ENCODE results near the gene SLC22A1.
"Not testable (repeated sequence)": the region's sequence is repeated elsewhere in the genome, so short reads cannot be mapped to it uniquely, and the experiment has no call there.

SLC22A1 gene

GRCh38 chr6:160088069-160088783, 33.4 kb upstream of the SLC22A1 start:
- TF ChIP-seq, protein P1, sequence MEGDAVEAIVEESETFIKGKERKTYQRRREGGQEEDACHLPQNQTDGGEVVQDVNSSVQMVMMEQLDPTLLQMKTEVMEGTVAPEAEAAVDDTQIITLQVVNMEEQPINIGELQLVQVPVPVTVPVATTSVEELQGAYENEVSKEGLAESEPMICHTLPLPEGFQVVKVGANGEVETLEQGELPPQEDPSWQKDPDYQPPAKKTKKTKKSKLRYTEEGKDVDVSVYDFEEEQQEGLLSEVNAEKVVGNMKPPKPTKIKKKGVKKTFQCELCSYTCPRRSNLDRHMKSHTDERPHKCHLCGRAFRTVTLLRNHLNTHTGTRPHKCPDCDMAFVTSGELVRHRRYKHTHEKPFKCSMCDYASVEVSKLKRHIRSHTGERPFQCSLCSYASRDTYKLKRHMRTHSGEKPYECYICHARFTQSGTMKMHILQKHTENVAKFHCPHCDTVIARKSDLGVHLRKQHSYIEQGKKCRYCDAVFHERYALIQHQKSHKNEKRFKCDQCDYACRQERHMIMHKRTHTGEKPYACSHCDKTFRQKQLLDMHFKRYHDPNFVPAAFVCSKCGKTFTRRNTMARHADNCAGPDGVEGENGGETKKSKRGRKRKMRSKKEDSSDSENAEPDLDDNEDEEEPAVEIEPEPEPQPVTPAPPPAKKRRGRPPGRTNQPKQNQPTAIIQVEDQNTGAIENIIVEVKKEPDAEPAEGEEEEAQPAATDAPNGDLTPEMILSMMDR (IDR thresholded peaks at IDR 0.05), result peak; percentile 33
- Histone ChIP-seq H3K36me3 (ENCODE audit: control insufficient read depth, insufficient read depth, low read length) (no peaks in the 10 kb centered on the region), H2AFZ (no peak overlapping the region), H3K79me2 (peaks cover 2% of the 10 kb centered on the region), H3K9me3 (ENCODE audit: control insufficient read depth, low read length) (no peaks in the 10 kb centered on the region), H3K4me1 (no peaks in the 10 kb centered on the region), H3K4me3 (ENCODE audit: low read depth, low read length) (no peak overlapping the region), H3K9ac (no peak overlapping the region), H3K27me3 (ENCODE audit: control insufficient read depth, insufficient read depth, low read length) (no peaks in the 10 kb centered on the region), H3K4me2 (ENCODE audit: low read length) (no peak overlapping the region), H3K27ac (no peak overlapping the region)

- no peaks in the 10 kb centered on the region for H3K4me1 ChIP-seq
- no peak overlapping the region for H3K4me2 ChIP-seq (ENCODE audit: low read length)
- TF ChIP-seq, protein P1 (IDR thresholded peaks at IDR 0.05), result no peak
- peaks cover 2% of the 10 kb centered on the region for H3K79me2 ChIP-seq
- no peaks in the 10 kb centered on the region for H3K36me3 ChIP-seq (ENCODE audit: control insufficient read depth, insufficient read depth, low read length)
- no peak overlapping the region for H3K9ac ChIP-seq
- H3K9me3 ChIP-seq (ENCODE audit: control insufficient read depth, low read length), result no peaks in the 10 kb centered on the region
- H3K4me3 ChIP-seq (ENCODE audit: low read depth, low read length), result no peak overlapping the region
- no peaks in the 10 kb centered on the region for H3K27me3 ChIP-seq (ENCODE audit: control insufficient read depth, insufficient read depth, low read length)
- no peak overlapping the region for H2AFZ ChIP-seq
- no peak overlapping the region for H3K27ac ChIP-seq
Observed at GRCh38 chr6:160088784-160089533, 32.7 kb upstream of the SLC22A1 start.

GRCh38 chr6:160089534-160089897, 32.1 kb upstream of the SLC22A1 start:
- TF ChIP-seq, protein P1 (IDR thresholded peaks at IDR 0.05), result no peak
- H3K27ac ChIP-seq, result no peak overlapping the region

DNA sequence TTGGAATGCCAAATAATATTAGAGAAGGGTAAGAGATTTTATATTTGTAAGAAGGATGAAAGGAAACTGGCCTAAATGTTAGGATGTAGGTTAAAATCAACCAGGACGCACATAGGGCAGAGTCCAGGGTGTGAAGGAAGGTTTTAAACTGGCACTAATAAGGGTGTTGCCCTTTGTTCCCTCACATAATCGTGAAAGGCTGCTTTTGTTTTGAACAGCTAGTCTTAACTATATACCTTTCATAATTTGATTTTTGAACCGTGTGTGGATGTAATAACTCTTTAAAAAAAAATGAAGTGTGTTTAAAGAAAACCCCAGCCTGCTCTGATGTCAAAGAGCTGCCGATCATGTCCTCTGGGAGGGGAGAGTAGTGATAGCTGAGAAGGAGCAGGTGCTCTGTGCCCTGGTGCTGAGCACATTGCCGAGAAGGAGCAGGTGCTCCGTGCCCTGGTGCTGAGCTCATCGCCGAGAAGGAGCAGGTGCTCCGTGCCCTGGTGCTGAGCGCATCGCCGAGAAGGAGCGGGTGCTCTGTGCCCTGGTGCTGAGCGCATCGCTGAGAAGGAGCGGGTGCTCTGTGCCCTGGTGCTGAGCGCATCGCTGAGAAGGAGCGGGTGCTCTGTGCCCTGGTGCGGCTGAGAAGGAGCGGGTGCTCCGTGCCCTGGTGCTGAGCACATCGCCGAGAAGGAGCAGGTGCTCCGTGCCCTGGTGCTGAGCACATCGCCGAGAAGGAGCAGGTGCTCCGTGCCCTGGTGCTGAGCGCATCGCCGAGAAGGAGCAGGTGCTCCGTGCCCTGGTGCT, 31.0 kb upstream of the SLC22A1 start:
- H3K4me1 ChIP-seq; H3K4me2 ChIP-seq (ENCODE audit: low read length); H2AFZ ChIP-seq; H3K27ac ChIP-seq; H3K9ac ChIP-seq; H3K4me3 ChIP-seq (ENCODE audit: low read depth, low read length); H3K36me3 ChIP-seq (ENCODE audit: control insufficient read depth, insufficient read depth, low read length); H3K79me2 ChIP-seq; H3K27me3 ChIP-seq (ENCODE audit: control insufficient read depth, insufficient read depth, low read length); H3K9me3 ChIP-seq (ENCODE audit: control insufficient read depth, low read length): not testable (repeated sequence)

More at GRCh38 chr6:160089534-160089897, 32.1 kb upstream of the SLC22A1 start:
- Histone ChIP-seq H3K36me3 (ENCODE audit: control insufficient read depth, insufficient read depth, low read length) (no peaks in the 10 kb centered on the region), H2AFZ (no peak overlapping the region), H3K9me3 (ENCODE audit: control insufficient read depth, low read length) (no peaks in the 10 kb centered on the region), H3K79me2 (peaks cover 2% of the 10 kb centered on the region), H3K9ac (no peak overlapping the region), H3K27me3 (ENCODE audit: control insufficient read depth, insufficient read depth, low read length) (no peaks in the 10 kb centered on the region), H3K4me1 (no peaks in the 10 kb centered on the region), H3K4me3 (ENCODE audit: low read depth, low read length) (no peak overlapping the region), H3K4me2 (ENCODE audit: low read length) (no peak overlapping the region)

DNA sequence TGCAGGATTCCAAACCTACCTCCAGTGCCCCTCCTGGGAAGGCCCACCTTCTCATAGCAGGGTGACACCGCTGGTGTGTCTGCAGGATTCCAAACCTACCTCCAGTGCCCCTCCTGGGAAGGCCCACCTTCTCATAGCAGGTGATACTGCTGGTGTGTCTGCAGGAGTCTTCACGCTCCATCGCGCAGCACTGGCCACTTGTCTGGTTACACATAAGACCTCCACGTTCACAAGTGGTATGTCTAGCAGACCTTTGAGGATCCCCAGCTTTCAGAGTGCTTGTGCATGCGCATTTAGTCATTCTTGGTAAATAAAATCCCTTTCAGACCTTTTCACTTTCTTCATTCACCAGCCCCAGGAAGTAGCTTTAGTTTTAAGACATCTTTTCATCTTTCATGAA, 29.4 kb upstream of the SLC22A1 start:
- not testable (repeated sequence) for H2AFZ ChIP-seq; H3K9me3 ChIP-seq (ENCODE audit: control insufficient read depth, low read length); H3K36me3 ChIP-seq (ENCODE audit: control insufficient read depth, insufficient read depth, low read length); H3K4me3 ChIP-seq (ENCODE audit: low read depth, low read length); H3K9ac ChIP-seq; H3K4me2 ChIP-seq (ENCODE audit: low read length); H3K79me2 ChIP-seq; H3K4me1 ChIP-seq; H3K27me3 ChIP-seq (ENCODE audit: control insufficient read depth, insufficient read depth, low read length); H3K27ac ChIP-seq
